ENCODE data around the gene FLVCR2. TPM values are rescaled to one million over a fixed set of nuclear protein-coding genes. Genes with fewer than 3 reads are reported as not detected.
A peak's percentile ranks its signal among the peaks of the same experiment; 100 is the strongest.

FLVCR2 gene
- total and polyA plus RNA-seq, 2 of the 13 experiments (the other 11 are each of a cell fraction or from before 2014, with no cell fraction given), result 9.9 to 10.5 TPM

DNA sequence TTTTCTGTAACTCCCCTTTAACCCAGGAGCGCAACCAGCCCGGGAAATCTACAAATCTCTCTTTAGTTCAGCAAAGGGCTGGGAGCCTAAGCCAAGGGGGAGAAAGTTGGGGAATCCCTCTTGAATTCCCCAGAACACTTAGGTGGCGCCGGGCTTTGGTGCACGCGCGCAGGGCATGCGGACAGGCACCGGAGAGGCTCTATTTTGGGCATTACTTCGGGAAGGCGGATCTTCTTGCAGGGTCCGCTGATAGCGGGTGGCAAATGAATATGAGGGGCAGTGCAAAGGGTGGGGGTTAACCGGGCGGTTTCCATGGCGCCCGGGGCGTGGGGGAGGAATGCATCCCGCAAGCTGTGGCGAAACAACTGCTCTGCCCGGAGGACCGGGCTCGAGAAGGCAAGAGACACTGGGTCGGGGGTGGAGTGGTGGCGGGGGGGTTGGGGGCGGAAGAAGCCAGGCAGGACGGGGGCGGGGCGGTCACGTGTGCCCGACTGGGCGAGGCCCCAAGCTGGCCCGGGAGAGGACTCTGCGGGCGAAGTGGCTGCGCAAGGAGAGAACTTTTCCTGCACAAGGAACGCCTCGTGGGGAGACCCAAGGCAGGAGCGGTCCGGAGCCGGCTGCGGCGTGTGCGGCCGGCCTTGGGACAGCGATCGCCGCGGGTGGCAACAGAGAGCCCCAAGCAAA is at the start of gene FLVCR2 (continued):
- TF ChIP-seq, protein P1, sequence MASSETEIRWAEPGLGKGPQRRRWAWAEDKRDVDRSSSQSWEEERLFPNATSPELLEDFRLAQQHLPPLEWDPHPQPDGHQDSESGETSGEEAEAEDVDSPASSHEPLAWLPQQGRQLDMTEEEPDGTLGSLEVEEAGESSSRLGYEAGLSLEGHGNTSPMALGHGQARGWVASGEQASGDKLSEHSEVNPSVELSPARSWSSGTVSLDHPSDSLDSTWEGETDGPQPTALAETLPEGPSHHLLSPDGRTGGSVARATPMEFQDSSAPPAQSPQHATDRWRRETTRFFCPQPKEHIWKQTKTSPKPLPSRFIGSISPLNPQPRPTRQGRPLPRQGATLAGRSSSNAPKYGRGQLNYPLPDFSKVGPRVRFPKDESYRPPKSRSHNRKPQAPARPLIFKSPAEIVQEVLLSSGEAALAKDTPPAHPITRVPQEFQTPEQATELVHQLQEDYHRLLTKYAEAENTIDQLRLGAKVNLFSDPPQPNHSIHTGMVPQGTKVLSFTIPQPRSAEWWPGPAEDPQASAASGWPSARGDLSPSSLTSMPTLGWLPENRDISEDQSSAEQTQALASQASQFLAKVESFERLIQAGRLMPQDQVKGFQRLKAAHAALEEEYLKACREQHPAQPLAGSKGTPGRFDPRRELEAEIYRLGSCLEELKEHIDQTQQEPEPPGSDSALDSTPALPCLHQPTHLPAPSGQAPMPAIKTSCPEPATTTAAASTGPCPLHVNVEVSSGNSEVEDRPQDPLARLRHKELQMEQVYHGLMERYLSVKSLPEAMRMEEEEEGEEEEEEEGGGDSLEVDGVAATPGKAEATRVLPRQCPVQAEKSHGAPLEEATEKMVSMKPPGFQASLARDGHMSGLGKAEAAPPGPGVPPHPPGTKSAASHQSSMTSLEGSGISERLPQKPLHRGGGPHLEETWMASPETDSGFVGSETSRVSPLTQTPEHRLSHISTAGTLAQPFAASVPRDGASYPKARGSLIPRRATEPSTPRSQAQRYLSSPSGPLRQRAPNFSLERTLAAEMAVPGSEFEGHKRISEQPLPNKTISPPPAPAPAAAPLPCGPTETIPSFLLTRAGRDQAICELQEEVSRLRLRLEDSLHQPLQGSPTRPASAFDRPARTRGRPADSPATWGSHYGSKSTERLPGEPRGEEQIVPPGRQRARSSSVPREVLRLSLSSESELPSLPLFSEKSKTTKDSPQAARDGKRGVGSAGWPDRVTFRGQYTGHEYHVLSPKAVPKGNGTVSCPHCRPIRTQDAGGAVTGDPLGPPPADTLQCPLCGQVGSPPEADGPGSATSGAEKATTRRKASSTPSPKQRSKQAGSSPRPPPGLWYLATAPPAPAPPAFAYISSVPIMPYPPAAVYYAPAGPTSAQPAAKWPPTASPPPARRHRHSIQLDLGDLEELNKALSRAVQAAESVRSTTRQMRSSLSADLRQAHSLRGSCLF (CRISPR knock-in tag; IDR thresholded peaks at IDR 0.05; ENCODE audit: borderline replicate concordance), result no peak
- TF ChIP-seq ZKSCAN8 (CRISPR knock-in tag; IDR thresholded peaks at IDR 0.05; ENCODE audit: borderline replicate concordance), result no peak
- TF ChIP-seq MLX (CRISPR knock-in tag; IDR thresholded peaks at IDR 0.05), result no peak
- peak; percentile 48; the same call in 1 of the 2 replicates for TF ChIP-seq ZBED4 (CRISPR knock-in tag; IDR thresholded peaks at IDR 0.05; ENCODE audit: borderline replicate concordance)
- TF ChIP-seq, protein P2, sequence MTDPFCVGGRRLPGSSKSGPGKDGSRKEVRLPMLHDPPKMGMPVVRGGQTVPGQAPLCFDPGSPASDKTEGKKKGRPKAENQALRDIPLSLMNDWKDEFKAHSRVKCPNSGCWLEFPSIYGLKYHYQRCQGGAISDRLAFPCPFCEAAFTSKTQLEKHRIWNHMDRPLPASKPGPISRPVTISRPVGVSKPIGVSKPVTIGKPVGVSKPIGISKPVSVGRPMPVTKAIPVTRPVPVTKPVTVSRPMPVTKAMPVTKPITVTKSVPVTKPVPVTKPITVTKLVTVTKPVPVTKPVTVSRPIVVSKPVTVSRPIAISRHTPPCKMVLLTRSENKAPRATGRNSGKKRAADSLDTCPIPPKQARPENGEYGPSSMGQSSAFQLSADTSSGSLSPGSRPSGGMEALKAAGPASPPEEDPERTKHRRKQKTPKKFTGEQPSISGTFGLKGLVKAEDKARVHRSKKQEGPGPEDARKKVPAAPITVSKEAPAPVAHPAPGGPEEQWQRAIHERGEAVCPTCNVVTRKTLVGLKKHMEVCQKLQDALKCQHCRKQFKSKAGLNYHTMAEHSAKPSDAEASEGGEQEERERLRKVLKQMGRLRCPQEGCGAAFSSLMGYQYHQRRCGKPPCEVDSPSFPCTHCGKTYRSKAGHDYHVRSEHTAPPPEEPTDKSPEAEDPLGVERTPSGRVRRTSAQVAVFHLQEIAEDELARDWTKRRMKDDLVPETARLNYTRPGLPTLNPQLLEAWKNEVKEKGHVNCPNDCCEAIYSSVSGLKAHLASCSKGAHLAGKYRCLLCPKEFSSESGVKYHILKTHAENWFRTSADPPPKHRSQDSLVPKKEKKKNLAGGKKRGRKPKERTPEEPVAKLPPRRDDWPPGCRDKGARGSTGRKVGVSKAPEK (CRISPR knock-in tag; IDR thresholded peaks at IDR 0.05; ENCODE audit: borderline replicate concordance), result no peak
- TF ChIP-seq ZNF503 (CRISPR knock-in tag; IDR thresholded peaks at IDR 0.05), result no peak
- 0 out of 2 replicates have a peak, but pooled peaks have one; percentile 36 for TF ChIP-seq ISX (CRISPR knock-in tag; conservative IDR thresholded peaks at IDR 0.05)
- TF ChIP-seq, protein P3, sequence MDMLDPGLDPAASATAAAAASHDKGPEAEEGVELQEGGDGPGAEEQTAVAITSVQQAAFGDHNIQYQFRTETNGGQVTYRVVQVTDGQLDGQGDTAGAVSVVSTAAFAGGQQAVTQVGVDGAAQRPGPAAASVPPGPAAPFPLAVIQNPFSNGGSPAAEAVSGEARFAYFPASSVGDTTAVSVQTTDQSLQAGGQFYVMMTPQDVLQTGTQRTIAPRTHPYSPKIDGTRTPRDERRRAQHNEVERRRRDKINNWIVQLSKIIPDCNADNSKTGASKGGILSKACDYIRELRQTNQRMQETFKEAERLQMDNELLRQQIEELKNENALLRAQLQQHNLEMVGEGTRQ (IDR thresholded peaks at IDR 0.05; ENCODE audit: low read depth, low read length), result peak; percentile 60; the same call in 1 of the 2 replicates
- TF ChIP-seq, protein P3 (CRISPR knock-in tag; IDR thresholded peaks at IDR 0.05; ENCODE audit: borderline replicate concordance), result peak; percentile 60; the same call in 1 of the 2 replicates
- 0 out of 2 replicates have a peak, but pooled peaks have one; percentile 6 for TF ChIP-seq TARDBP (CRISPR knock-in tag; IDR thresholded peaks at IDR 0.05)

All from HepG2 (cell line).